ENCODE data around the gene RPS6KA2. TPM values are rescaled to one million over a fixed set of nuclear protein-coding genes. Genes with fewer than 3 reads are reported as not detected.
A peak's percentile ranks its signal among the peaks of the same experiment; 100 is the strongest.

Gene RPS6KA2
- total and polyA plus RNA-seq, 8 donors = 7.9 to 95.4 (median 22.9) TPM

DNA sequence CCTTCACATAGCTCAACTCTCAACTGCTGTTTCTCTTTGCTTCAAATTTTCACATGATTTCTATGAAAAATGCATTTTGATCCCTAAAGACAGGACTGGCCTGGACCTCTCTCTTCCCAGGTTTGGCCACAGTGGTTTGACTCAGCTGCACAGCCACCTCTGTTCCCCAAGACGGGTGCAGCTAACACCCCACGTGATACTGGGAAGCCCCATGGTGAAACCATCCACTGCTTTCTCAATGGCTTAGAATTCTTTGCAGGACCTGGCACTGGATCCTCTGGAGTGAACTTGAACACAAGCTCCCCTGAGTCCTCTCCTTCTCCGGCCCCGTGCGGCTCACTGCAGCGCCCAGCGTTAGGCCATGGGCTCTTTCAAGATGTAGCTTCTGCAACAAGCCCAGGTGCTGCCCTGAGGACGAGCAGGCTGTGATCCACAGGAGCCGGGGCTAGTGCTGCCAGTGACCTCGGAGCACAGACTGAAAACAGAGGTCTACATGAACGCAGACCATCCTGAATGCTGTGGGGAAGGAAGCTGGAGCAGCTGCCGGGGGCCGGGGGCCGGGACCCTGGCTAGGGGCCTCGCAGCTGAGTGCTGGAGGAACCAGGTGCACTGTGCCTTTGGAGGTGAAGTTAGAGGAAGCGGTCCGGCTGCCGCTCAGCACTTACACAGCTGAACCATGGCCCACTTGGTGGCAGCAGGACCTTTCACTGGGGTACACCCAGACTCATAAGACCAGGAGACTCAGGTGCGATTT is 185.5 kb downstream of the RPS6KA2 start:
- Histone ChIP-seq H3K9me3 (no peaks in the 10 kb centered on the region), H3K27ac (no peak overlapping the region), H3K36me3 (peaks cover 0 to 7% (median 0%) of the 10 kb centered on the region in 3 donors), H3K4me1 (peaks cover 0 to 5% (median 3%) of the 10 kb centered on the region in 3 donors), H3K27me3 (no peaks in the 10 kb centered on the region), H3K4me3 (no peak overlapping the region)
- ATAC-seq (no peak), DNase-seq (no peak), FAIRE-seq (no peak)
- no peak for TF ChIP-seq CTCF (IDR thresholded peaks at IDR 0.05)
- intact Hi-C loops (cut with DNase I) = no loop called here
- WGBS, 2 donors = 81 to 84% methylated on average over 19 of the region's 19 CpGs

DNA sequence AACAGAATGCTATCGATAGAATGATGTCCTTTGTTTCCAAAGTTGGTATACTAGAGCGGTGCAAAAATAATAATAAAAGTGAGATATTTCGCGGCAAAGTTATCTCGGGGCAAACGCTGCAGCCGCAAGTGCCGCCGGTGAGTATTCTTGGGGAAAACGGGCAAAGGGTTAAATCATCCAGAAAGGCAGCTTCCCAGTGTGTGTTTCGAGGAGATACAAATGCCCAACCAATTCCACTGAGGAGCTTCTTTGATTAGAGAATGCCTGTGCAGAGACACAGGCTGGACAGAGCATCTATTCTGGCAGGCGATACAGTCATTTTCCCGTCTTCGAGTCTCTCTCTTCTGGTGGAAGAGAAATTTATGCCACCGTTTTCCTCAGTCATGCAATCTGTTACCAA is 186.3 kb downstream of the RPS6KA2 start:
- no peak for ATAC-seq
- FAIRE-seq = no peak
- Histone ChIP-seq H3K27me3 (no peaks in the 10 kb centered on the region), H3K27ac (no peak overlapping the region), H3K4me3 (no peak overlapping the region), H3K36me3 (no peaks in the 10 kb centered on the region), H3K4me1 (peaks cover 0 to 5% (median 3%) of the 10 kb centered on the region in 3 donors), H3K9me3 (no peaks in the 10 kb centered on the region)
- no peak for TF ChIP-seq CTCF (IDR thresholded peaks at IDR 0.05)
- intact Hi-C loops (cut with DNase I) = no loop called here
- no peak for DNase-seq
- WGBS, 2 donors = 96 to 98% methylated on average over 15 of the region's 15 CpGs

- WGBS, 2 donors = 86 to 90% methylated on average over 11 of the region's 11 CpGs
- Histone ChIP-seq H3K36me3 (no peaks in the 10 kb centered on the region), H3K27ac (no peak overlapping the region), H3K27me3 (no peaks in the 10 kb centered on the region), H3K4me3 (no peak overlapping the region), H3K9me3 (no peaks in the 10 kb centered on the region), H3K4me1 (peaks cover 0 to 5% (median 3%) of the 10 kb centered on the region in 3 donors)
- ATAC-seq (no peak), DNase-seq (no peak), FAIRE-seq (no peak)
- no peak for TF ChIP-seq CTCF (IDR thresholded peaks at IDR 0.05)
- intact Hi-C loops (cut with DNase I) = no loop called here
Measured at GRCh38 chr6:166440106-166440505, 186.9 kb downstream of the RPS6KA2 start.

DNA sequence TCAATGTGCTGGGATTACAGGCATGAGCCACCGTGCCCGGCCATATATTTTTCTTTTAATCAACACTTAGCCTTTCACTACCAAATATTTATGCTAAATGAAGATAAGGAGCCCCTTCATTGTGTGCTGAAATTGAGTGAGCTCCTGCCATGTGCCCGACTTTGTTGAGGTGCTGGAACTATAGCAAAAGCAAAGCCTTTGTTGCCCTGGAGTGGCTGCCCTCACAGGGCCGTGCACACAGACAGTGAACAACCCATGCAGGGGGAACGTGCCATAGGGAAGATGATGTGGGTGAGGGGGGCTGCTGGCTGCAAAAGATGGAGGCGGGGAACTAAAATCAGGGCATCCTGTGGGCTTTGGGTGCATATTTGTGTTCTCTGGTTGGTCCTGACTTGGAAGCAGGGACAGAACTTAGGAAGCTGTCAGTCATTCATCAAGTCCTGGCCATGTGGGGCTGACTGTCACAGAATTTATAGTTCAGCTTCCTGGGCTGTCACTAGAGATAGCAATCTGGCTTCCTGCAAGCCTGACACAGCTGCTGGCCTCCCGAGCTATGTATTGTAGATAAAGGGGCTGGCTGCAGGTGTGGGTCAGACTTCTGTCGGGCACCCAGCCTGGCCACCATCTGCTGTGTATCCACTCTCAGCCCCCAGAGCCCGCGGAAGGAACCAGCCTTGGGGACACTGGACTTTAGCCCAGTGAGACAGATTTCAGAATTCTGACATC is 187.5 kb downstream of the RPS6KA2 start:
- H3K4me3 ChIP-seq = no peak overlapping the region
- H3K36me3 ChIP-seq = no peaks in the 10 kb centered on the region
- FAIRE-seq (no peak), ATAC-seq (peak; percentile 52 to 83 (median 66)), DNase-seq (peak in 1 of 6 donors; percentile 52)
- H3K4me1 ChIP-seq = peaks cover 0 to 5% (median 3%) of the 10 kb centered on the region in 3 donors
- no peak for TF ChIP-seq CTCF (IDR thresholded peaks at IDR 0.05)
- no peaks in the 10 kb centered on the region for H3K27me3 ChIP-seq
- no peak overlapping the region for H3K27ac ChIP-seq
- no peaks in the 10 kb centered on the region for H3K9me3 ChIP-seq
- intact Hi-C loops (cut with DNase I) = no loop called here
- WGBS, 2 donors = 54 to 55% methylated on average over 10 of the region's 10 CpGs
